ENCODE results near the gene CASD1.

The CASD1 gene

GRCh38 chr7:94576316-94576715 is 66.7 kb downstream of the CASD1 start:
- Mint-ChIP-seq H3K36me3 (ENCODE audit: insufficient read depth) (peaks cover 5% of the 10 kb centered on the region), H3K9me3 (peaks cover 5 to 8% of the 10 kb centered on the region in 2 donors)

GRCh38 chr7:94577357-94577756 is 67.7 kb downstream of the CASD1 start:
- H3K36me3 Mint-ChIP-seq (ENCODE audit: insufficient read depth): peaks cover 5% of the 10 kb centered on the region
- no peaks in the 10 kb centered on the region for H3K27me3 Mint-ChIP-seq
- H3K9me3 Mint-ChIP-seq: peaks cover 5 to 8% of the 10 kb centered on the region in 2 donors
- no peaks in the 10 kb centered on the region for H3K4me1 Mint-ChIP-seq (ENCODE audit: low read depth in 2 of 2)
- DNase-seq (no peak), ATAC-seq (replicated peaks) (no peak)
- no peak overlapping the region for H3K4me3 Mint-ChIP-seq
- H3K27ac Mint-ChIP-seq: no peak overlapping the region

More at GRCh38 chr7:94576316-94576715, 66.7 kb downstream of the CASD1 start:
- H3K4me1 Mint-ChIP-seq (ENCODE audit: low read depth in 2 of 2): no peaks in the 10 kb centered on the region
- H3K27me3 Mint-ChIP-seq: no peaks in the 10 kb centered on the region
- H3K27ac Mint-ChIP-seq: no peak overlapping the region
- no peak for ATAC-seq (replicated peaks)
- no peak overlapping the region for H3K4me3 Mint-ChIP-seq
- no peak for DNase-seq

GRCh38 chr7:94578614-94579013 is 69.0 kb downstream of the CASD1 start:
- H3K9me3 Mint-ChIP-seq: peaks cover 5 to 8% of the 10 kb centered on the region in 2 donors
- peaks cover 5% of the 10 kb centered on the region for H3K36me3 Mint-ChIP-seq (ENCODE audit: insufficient read depth)
- no peak overlapping the region for H3K4me3 Mint-ChIP-seq
- H3K27me3 Mint-ChIP-seq: no peaks in the 10 kb centered on the region
- ATAC-seq (replicated peaks): no peak
- DNase-seq: no peak
- H3K27ac Mint-ChIP-seq: no peak overlapping the region
- H3K4me1 Mint-ChIP-seq (ENCODE audit: low read depth in 2 of 2): no peaks in the 10 kb centered on the region

GRCh38 chr7:94579470-94579869 is 69.9 kb downstream of the CASD1 start:
- no peak overlapping the region for H3K27ac Mint-ChIP-seq
- peaks cover 5 to 8% of the 10 kb centered on the region in 2 donors for H3K9me3 Mint-ChIP-seq
- no peak for DNase-seq
- ATAC-seq (replicated peaks): no peak
- H3K27me3 Mint-ChIP-seq: no peaks in the 10 kb centered on the region
- H3K4me3 Mint-ChIP-seq: no peak overlapping the region
- peaks cover 5% of the 10 kb centered on the region for H3K36me3 Mint-ChIP-seq (ENCODE audit: insufficient read depth)
- H3K4me1 Mint-ChIP-seq (ENCODE audit: low read depth in 2 of 2): no peaks in the 10 kb centered on the region

GRCh38 chr7:94580601-94581000 is 71.0 kb downstream of the CASD1 start:
- H3K27ac Mint-ChIP-seq: no peak overlapping the region
- ATAC-seq (replicated peaks) (no peak), DNase-seq (no peak)
- no peak overlapping the region for H3K4me3 Mint-ChIP-seq
- H3K9me3 Mint-ChIP-seq: peaks cover 2 to 8% of the 10 kb centered on the region in 2 donors
- H3K27me3 Mint-ChIP-seq: no peaks in the 10 kb centered on the region
- no peaks in the 10 kb centered on the region for H3K36me3 Mint-ChIP-seq (ENCODE audit: insufficient read depth)
- H3K4me1 Mint-ChIP-seq (ENCODE audit: low read depth in 2 of 2): no peaks in the 10 kb centered on the region

GRCh38 chr7:94584113-94584512 is 74.5 kb downstream of the CASD1 start:
- no peak overlapping the region for H3K4me3 Mint-ChIP-seq
- no peak overlapping the region for H3K27ac Mint-ChIP-seq
- no peaks in the 10 kb centered on the region for H3K9me3 Mint-ChIP-seq
- H3K36me3 Mint-ChIP-seq (ENCODE audit: insufficient read depth): no peaks in the 10 kb centered on the region
- ATAC-seq (replicated peaks): no peak
- no peaks in the 10 kb centered on the region for H3K27me3 Mint-ChIP-seq
- no peak for DNase-seq
- H3K4me1 Mint-ChIP-seq (ENCODE audit: low read depth in 2 of 2): no peaks in the 10 kb centered on the region

GRCh38 chr7:94588075-94588474 is 78.5 kb downstream of the CASD1 start:
- Mint-ChIP-seq H3K4me1 (ENCODE audit: low read depth in 2 of 2) (no peaks in the 10 kb centered on the region), H3K4me3 (no peak overlapping the region), H3K27me3 (no peaks in the 10 kb centered on the region), H3K27ac (no peak overlapping the region), H3K36me3 (ENCODE audit: insufficient read depth) (peaks cover 3% of the 10 kb centered on the region), H3K9me3 (no peaks in the 10 kb centered on the region)
- no peak for DNase-seq
- ATAC-seq (replicated peaks): no peak

- ATAC-seq (replicated peaks): no peak
- no peak for DNase-seq
- Mint-ChIP-seq H3K27me3 (no peaks in the 10 kb centered on the region), H3K4me1 (ENCODE audit: low read depth in 2 of 2) (no peaks in the 10 kb centered on the region), H3K36me3 (ENCODE audit: insufficient read depth) (peaks cover 3% of the 10 kb centered on the region), H3K4me3 (no peak overlapping the region), H3K9me3 (no peaks in the 10 kb centered on the region), H3K27ac (no peak overlapping the region)
Measured at GRCh38 chr7:94590526-94591162, 81.0 kb downstream of the CASD1 start.

- Mint-ChIP-seq H3K27me3 (no peaks in the 10 kb centered on the region), H3K4me3 (no peak overlapping the region), H3K9me3 (no peaks in the 10 kb centered on the region), H3K36me3 (ENCODE audit: insufficient read depth) (peaks cover 3% of the 10 kb centered on the region), H3K4me1 (ENCODE audit: low read depth in 2 of 2) (no peaks in the 10 kb centered on the region), H3K27ac (no peak overlapping the region)
- ATAC-seq (replicated peaks) (no peak), DNase-seq (no peak)
Measured at GRCh38 chr7:94591176-94591575, 81.6 kb downstream of the CASD1 start.

- no peaks in the 10 kb centered on the region for H3K27me3 Mint-ChIP-seq
- no peak overlapping the region for H3K27ac Mint-ChIP-seq
- no peak for DNase-seq
- no peak overlapping the region for H3K4me3 Mint-ChIP-seq
- H3K36me3 Mint-ChIP-seq (ENCODE audit: insufficient read depth): peaks cover 3% of the 10 kb centered on the region
- H3K4me1 Mint-ChIP-seq (ENCODE audit: low read depth in 2 of 2): no peaks in the 10 kb centered on the region
- ATAC-seq (replicated peaks): no peak
- no peaks in the 10 kb centered on the region for H3K9me3 Mint-ChIP-seq
Measured at GRCh38 chr7:94594882-94595281, 85.3 kb downstream of the CASD1 start.

- H3K27ac Mint-ChIP-seq: no peak overlapping the region
- no peak overlapping the region for H3K4me3 Mint-ChIP-seq
- H3K4me1 Mint-ChIP-seq (ENCODE audit: low read depth in 2 of 2): no peaks in the 10 kb centered on the region
- no peaks in the 10 kb centered on the region for H3K9me3 Mint-ChIP-seq
- no peaks in the 10 kb centered on the region for H3K27me3 Mint-ChIP-seq
- ATAC-seq (replicated peaks) (no peak), DNase-seq (no peak)
- H3K36me3 Mint-ChIP-seq (ENCODE audit: insufficient read depth): no peaks in the 10 kb centered on the region
Measured at GRCh38 chr7:94595717-94596116, 86.1 kb downstream of the CASD1 start.

GRCh38 chr7:94600267-94600666 is 90.7 kb downstream of the CASD1 start:
- DNase-seq: no peak
- Mint-ChIP-seq H3K4me1 (ENCODE audit: low read depth in 2 of 2) (no peaks in the 10 kb centered on the region), H3K9me3 (no peaks in the 10 kb centered on the region), H3K27me3 (peaks cover 0 to under 1% of the 10 kb centered on the region in 2 donors), H3K36me3 (ENCODE audit: insufficient read depth) (no peaks in the 10 kb centered on the region), H3K27ac (no peak overlapping the region), H3K4me3 (no peak overlapping the region)
- no peak for ATAC-seq (replicated peaks)

GRCh38 chr7:94602181-94602580 is 92.6 kb downstream of the CASD1 start:
- no peak for ATAC-seq (replicated peaks)
- H3K27me3 Mint-ChIP-seq: peaks cover 0 to 5% of the 10 kb centered on the region in 2 donors

GRCh38 chr7:94605031-94605430 is 95.4 kb downstream of the CASD1 start:
- Mint-ChIP-seq H3K9me3 (peaks cover 1 to 8% of the 10 kb centered on the region in 2 donors), H3K4me1 (ENCODE audit: low read depth in 2 of 2) (no peaks in the 10 kb centered on the region), H3K4me3 (no peak overlapping the region), H3K27me3 (peaks cover 0 to 5% of the 10 kb centered on the region in 2 donors), H3K27ac (peak overlapping the region in 1 of 2 donors; percentile 2), H3K36me3 (ENCODE audit: insufficient read depth) (no peaks in the 10 kb centered on the region)
- DNase-seq (no peak), ATAC-seq (replicated peaks) (no peak)

More at GRCh38 chr7:94602181-94602580, 92.6 kb downstream of the CASD1 start:
- no peak for DNase-seq
- Mint-ChIP-seq H3K36me3 (ENCODE audit: insufficient read depth) (no peaks in the 10 kb centered on the region), H3K4me1 (ENCODE audit: low read depth in 2 of 2) (no peaks in the 10 kb centered on the region), H3K9me3 (peaks cover 1 to 5% of the 10 kb centered on the region in 2 donors), H3K4me3 (no peak overlapping the region), H3K27ac (no peak overlapping the region)

All from effector memory CD8-positive, alpha-beta T cell (primary cell).